ENCODE data around the gene ICAM5.

GRCh38 chr19:10256970-10257615, 32.7 kb upstream of the ICAM5 start:
- TF ChIP-seq, protein P1, sequence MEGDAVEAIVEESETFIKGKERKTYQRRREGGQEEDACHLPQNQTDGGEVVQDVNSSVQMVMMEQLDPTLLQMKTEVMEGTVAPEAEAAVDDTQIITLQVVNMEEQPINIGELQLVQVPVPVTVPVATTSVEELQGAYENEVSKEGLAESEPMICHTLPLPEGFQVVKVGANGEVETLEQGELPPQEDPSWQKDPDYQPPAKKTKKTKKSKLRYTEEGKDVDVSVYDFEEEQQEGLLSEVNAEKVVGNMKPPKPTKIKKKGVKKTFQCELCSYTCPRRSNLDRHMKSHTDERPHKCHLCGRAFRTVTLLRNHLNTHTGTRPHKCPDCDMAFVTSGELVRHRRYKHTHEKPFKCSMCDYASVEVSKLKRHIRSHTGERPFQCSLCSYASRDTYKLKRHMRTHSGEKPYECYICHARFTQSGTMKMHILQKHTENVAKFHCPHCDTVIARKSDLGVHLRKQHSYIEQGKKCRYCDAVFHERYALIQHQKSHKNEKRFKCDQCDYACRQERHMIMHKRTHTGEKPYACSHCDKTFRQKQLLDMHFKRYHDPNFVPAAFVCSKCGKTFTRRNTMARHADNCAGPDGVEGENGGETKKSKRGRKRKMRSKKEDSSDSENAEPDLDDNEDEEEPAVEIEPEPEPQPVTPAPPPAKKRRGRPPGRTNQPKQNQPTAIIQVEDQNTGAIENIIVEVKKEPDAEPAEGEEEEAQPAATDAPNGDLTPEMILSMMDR (IDR thresholded peaks at IDR 0.05 in 2 of 3, conservative IDR thresholded peaks at IDR 0.05 in 1 of 3; ENCODE audit: control insufficient read depth in 2 of 3, extremely low read depth in 1 of 3, insufficient read depth in 1 of 3, low read depth in 3 of 3, low read length in 3 of 3), result no peak
- TF ChIP-seq POLR2A (IDR thresholded peaks at IDR 0.05; ENCODE audit: low read depth, low read length), result no peak; the same call in 1 of the 2 replicates

Data from GM12878 (cell line).